HS-27A (cell line): ENCODE results near the gene TRABD2A.
"Not testable (repeated sequence)": the region's sequence is repeated elsewhere in the genome, so short reads cannot be mapped to it uniquely, and the experiment has no call there.

Experiments used
- DNase-seq: peaks from one replicate; pipeline ENCODE4 v3.0.0-alpha.2; 2012; ENCODE audit warnings: low read depth, missing footprints

Gene TRABD2A

DNA sequence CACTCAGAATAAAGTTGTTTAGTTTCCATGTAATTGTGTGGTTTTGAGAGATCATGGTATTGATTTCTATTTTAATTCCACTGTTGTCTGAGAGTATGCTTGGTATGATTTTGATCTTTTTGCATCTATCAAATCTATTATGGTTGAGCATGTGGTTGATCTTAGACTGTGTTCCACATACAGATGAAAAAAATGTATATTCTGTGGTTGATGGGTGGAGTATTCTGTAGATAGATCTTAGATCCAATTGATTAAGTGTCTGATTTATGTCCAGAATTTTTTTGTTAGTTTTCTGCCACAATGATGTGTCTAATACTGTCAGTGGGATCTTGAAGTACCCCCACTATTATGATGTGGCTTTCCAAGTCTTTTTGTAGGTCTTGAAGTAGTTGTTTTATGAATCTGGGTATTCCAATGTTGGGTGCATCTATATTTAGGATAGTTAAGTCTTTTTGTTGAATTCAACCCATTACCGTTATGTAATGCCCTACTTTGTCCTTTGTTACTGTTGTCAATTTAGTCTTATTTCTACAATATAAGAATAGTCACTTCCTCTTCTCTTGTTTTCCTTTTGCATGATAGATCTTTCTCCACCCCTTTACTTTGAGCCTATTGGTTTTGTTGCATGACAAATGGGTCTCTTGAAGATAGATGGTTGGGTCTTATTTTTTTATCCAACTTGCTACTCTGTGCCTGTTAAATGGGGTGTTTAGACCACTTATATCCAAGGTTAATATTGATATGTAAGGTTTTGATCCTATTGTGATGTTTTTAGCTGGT lies 101.8 kb downstream of the TRABD2A start:
- DNase-seq, result no peak

GRCh38 chr2:84776011-84776410 lies 104.9 kb downstream of the TRABD2A start:
- peak; percentile 51 for DNase-seq

- not testable (repeated sequence) for DNase-seq
Observed at GRCh38 chr2:84773562-84773961, 107.3 kb downstream of the TRABD2A start.
